Tongue (tissue), 2 donors: ENCODE measurements around the gene PA2G4. TPM values are rescaled to one million over a fixed set of nuclear protein-coding genes. Genes with fewer than 3 reads are reported as not detected.
A peak's percentile ranks its signal among the peaks of the same experiment; 100 is the strongest.

Experiments used
- DNase-seq: peaks from one replicate; pipeline ENCODE4 v3.0.0-alpha.2; 2015
- total RNA-seq: library from RNA; depleted of rRNA; stranded (reverse); fragments of >200 nt; gene quantifications from one replicate; pipeline ENCODE4 v1.2.3, GENCODE V29; 2014

PA2G4 gene
- total RNA-seq, 1 donor from 2014 or later = 98.1 TPM

- DNase-seq = no peak
Observed at GRCh38 chr12:56127485-56127887, 23.1 kb downstream of the PA2G4 start.

GRCh38 chr12:56127888-56128669 is 23.7 kb downstream of the PA2G4 start, which contains the start of gene ESYT1:
Gene ESYT1, plus strand, starts transcription at chr12:56128267. Its CDS starts 53 bp downstream, at chr12:56128320.
- DNase-seq = peak; percentile 100

DNA sequence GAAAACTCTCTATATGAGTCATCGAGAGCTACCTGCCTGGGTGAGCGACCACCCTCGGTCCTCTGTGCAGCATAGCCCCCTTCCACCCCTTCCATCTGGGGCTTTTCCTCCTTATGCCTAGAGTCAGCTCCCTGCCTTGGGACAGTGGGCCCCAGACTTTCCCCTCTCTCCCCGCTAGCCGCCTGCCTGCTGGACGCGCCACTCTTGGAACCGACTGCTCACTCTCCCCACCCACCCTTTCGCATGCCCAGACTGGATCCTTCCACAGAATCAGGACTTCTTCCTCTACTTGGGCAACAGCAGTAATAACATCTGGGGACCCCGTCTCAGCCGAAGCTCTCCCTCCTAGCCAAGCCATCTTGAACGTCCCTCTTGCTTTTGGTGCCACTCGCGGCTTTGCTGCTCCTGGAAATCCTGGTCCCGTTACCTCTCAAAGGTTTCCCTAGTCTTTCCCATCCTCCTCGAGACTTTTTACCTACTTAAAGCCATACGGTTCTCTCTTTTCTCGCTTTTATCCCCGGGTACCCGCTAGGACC is 24.4 kb downstream of the PA2G4 start:
- peak; percentile 51 for DNase-seq

DNA sequence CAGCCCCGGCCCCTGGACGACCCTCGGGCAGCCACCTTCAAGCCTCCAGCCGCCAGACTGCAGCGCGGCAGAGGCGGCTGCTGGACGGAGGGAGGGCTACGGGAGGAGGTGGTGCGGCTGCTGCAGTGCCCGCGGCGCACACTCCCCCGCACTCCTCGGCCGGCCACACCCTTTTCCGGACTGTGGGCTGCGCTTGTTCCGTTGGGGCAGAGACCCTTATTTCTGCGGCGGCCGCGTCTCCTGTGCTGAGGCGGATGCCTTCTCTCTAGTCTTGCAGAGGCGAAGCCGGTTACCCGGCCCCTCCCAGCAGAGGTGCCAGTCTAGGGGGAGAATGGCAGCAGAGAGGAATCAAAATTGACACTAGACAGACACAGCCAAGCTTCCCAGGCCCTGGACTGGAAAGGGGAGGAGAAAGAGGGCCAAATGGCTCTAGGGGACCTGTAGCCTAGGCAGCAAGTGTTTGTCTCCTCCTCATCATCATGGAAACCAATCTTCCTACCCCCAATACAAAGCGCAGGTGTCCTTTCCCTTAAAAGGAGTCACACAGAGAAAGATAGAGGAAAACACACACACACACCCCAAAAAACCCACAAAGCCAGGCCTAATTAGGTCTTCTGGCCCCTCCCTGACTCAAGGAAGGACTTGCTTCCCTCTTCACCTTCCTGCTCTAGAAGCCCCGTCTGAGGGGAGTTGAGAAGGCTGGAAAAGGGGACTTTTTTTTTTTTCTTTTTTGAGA is 25.0 kb downstream of the PA2G4 start:
- peak; percentile 79 for DNase-seq

DNA sequence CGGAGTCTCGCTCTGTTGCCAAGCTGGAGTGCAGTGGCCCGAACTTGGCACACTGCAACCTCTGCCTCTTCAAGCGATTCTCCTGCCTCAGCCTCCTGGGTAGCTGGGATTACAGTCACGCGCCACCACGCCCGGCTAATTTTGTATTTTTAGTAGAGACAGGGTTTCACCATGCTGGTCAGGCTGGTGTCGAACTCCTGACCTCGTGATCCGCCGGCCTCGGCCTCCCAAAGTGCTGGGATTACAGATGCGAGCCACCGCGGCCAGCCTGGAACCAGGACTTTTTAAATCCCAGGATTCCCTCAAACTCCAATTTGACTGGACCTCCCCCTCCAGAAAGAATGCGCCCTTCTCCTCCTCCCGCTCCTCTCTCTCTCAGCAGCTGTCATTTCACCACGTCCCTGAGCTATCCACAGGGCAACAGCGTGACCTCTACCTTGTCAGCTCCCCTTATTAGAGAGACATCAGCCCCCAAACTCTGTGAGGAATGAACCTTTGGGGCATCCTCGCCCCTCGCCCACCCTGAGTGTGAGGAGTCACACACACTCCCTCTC is 25.7 kb downstream of the PA2G4 start:
- DNase-seq = no peak

DNA sequence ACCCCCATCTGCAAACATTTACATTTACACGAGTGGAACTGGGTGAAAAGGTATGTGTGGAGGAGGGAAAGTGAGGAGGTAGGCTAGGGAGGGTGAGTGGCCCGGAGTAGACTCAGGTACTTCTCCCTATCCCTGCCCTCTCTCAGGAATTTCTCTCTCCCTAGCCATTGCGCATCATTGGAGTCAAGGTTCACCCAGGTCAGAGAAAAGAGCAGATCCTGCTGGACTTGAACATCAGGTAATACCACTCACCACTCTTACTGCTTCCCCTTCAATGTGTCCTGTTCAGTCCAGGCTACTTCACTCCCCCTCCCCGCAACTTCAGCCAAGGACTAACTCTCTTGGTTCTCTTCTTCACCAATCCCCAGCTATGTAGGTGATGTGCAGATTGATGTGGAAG is 26.5 kb downstream of the PA2G4 start:
- no peak for DNase-seq

DNA sequence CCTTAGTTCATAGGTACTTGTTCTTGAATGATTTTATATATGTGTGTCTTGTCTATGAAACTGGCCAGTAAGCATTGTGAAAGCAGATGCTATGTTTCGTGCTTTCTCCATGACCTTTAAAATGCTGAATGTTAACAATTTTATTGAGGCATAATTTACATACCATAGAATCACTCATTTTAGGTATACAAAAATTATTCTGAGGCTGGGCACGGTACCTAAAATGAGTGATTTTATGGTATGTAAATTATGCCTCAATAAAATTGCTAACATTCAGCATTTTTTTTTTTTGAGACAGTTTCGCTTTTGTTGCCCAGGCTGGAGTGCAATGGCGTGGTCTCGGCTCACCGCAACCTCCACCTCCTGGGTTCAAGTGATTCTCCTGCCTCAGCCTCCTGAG is 30.5 kb downstream of the PA2G4 start:
- DNase-seq = no peak

DNA sequence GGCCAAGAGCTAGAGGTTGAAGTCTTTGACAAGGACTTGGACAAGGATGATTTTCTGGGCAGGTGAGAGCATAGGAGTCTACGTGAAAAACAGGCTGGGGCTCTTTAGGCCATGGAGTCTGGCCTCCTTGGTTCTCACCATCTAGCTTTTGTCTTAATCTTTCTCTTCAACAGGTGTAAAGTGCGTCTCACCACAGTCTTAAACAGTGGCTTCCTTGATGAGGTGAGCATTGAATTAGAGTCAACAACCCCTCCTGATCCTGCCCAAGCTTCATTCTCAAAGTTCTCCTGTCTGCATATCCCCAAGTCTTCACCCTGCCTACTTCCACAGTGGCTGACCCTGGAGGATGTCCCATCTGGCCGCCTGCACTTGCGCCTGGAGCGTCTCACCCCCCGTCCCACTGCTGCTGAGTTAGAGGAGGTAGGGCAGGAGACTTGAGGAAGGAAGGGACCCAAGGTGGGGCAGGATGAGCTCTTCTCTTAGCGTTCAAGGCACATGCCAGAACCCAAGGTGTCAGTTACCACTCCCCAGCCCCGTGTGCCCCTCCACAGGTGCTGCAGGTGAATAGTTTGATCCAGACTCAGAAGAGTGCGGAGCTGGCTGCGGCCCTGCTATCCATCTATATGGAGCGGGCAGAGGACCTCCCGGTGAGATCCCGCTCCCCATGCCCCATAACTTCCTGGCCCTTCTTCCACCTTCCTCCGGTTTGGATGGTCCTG is 33.7 kb downstream of the PA2G4 start:
- DNase-seq = no peak

GRCh38 chr12:56141946-56142784 is 37.8 kb downstream of the PA2G4 start:
- no peak for DNase-seq

- no peak for DNase-seq
Observed at GRCh38 chr12:56143217-56143616, 38.9 kb downstream of the PA2G4 start.

DNA sequence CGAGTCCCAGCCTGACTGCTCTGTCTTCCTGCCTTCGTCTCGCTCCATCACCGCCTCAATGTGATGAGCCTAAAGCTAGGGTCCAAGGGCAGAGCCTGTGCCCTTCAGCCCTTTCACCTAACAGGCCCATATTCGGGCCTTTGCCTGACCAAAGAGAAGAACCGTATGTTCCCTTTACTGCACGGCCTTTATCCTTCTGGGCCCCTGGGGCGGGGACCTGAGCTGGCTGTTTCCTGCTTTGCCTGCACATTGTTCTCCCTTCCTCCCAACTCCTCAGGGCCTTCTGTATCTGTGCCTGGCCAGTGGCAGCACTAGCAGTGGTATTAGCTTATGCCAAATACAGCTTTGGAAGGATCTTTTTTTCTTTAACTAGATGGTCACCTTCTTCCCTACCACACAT is 39.5 kb downstream of the PA2G4 start:
- DNase-seq = no peak

DNA sequence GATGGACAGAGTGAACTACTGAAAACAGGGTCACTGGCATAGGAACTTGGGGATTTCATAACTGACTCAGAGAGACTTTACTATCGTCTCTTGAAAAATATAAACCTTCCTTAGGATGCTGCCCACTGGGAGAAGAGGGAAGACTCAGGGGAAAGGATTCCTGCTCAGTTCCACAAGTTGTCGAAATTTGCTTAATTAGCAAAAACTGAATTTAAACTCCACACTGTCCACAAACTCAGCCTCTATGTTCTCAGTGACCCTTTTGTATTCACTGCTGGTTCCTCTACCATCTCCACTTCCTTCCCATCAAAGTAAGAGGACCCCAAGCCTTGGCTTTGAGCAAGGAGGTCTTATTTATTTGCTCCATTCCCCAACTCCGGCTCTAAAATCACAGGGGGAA is 40.9 kb downstream of the PA2G4 start:
- no peak for DNase-seq

DNA sequence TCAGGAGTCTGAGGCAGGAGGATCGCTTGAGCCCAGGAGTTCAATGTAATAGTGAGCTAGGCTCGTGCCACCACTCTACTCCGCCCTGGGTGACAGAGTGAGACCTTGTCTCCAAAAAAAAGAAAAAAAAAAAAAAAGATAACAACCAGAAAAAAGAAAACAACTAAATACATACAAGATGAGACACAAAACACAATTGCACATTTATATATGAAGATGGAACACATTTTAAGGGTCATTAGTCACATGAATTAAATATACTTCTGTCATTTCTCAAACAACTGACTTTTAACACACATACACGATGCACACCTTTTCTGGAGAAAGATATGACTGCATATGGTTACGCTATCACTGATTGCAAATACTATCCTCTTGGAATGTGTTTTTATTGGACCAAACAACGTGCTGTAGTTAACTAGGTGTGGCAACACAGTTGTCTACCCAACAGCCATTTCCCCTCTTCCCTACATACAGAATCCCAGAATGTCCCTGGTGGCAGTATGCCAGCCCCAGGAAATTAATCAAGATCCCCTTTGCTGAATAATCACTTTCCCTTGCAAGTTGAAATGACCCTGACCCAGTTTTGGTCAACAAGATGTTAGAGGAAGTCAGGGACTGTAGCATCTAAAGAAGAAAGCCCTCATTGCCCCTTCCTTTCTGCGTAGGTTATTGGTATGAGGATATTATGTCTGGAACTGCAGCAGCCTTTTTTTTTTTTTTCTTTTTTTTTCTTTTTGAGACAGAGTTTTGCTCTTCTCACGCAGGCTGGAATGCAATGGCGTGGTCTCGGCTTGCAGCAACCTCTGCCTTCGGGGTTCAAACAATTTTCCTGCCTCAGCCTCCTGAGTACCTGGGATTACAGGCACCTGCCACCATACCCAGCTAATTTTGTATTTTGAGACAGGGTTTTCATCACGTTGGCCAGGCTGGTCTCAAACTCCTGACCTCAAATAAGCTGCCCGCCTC is 42.4 kb downstream of the PA2G4 start:
- DNase-seq = no peak

DNA sequence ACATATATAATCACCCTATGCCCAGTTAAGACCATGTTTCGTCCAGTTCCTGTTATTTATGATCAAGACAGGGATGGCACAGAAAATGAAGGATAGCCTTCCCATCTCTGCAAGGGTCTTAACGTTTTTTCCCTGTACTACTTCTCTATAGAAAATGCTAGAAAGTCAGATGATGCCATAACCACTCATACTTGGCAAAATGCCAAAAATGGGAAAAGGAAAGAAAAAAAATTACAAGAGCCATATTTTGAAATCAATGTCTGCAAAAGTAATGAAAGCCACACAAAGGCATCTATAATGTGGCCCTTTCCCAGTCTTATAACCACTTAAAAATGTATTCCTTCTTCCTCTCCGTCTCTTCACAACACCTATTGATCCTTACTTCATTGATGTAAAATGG is 46.2 kb downstream of the PA2G4 start:
- no peak for DNase-seq

GRCh38 chr12:56151672-56152131 is 47.3 kb downstream of the PA2G4 start:
- peak; percentile 50 for DNase-seq

GRCh38 chr12:56152132-56152755 is 47.9 kb downstream of the PA2G4 start, which contains the start of gene MYL6B:
Gene MYL6B, plus strand, starts transcription at chr12:56152587. Its CDS starts 1,332 bp downstream, at chr12:56153919.
- DNase-seq = peak; percentile 97

DNA sequence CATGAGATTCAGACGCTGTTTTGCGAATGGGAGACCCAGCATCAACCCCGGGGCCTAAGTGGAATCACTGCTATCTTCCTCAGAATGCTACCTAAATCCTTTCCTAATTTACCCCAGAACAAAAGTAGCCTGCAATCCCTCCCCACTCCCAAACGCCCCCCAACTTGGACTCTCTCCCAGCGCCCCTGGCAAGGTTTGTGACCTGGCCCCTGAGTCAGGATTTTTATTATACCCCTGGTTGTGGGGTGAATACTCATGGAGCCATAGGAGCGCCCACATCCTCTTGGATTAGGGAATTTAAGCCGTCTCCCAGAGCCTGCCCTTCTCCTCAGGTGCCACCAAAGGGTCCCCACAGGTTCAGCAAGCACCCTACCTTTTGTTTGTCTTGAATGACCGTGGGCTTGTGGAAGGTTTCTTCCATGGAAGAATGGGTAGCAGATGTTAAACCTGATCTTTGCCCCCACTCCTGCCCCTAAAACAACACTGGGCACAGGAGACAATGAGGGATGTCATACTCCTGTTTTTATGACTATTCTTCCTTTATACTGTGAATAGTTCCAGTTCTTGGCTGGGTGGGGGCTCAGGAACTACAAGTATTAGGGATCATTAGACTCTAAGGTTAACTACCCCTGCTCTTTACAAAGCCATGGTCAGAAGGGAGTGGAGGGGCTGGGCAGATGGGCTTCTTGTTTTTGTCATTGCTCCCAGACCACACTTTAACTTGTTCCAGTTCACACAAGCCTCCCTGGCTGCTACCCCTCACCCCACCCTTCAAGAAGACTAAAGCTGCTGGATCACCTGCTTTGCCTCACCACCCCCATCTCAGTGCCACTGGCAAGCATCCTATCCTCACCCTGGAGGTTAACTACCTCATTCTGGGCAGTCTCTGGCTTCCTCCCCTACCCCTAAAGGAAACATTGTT is 48.7 kb downstream of the PA2G4 start:
- DNase-seq = no peak

- DNase-seq = peak; percentile 56
Observed at GRCh38 chr12:56153678-56154065, 49.3 kb downstream of the PA2G4 start.
